ENCODE data around the gene AGBL4.

- TF ChIP-seq GATA2 (IDR thresholded peaks at IDR 0.05; ENCODE audit: low read depth, low read length) (no peak), GATA3 (IDR thresholded peaks at IDR 0.05; ENCODE audit: low read depth, low read length) (no peak)
These were observed 1527.8 kb downstream of the AGBL4 start for GRCh38 chr1:48495911-48496310.

Data from SH-SY5Y (cell line).